Activated CD4-positive, alpha-beta T cell treated with anti-CD3 and anti-CD28 coated beads for 4 hours (primary cell): ENCODE results near the gene POTEH.
"Not testable (repeated sequence)": the region's sequence is repeated elsewhere in the genome, so short reads cannot be mapped to it uniquely, and the experiment has no call there.

Source experiments
- DNase-seq, 2 donors: peaks; one replicate each; pipeline ENCODE4 v3.0.0-alpha.2; 2020

Gene POTEH

GRCh38 chr22:15738157-15738908 lies 48.5 kb downstream of the POTEH start:
- not testable (repeated sequence) for DNase-seq

- DNase-seq, result not testable (repeated sequence)
These were observed 49.1 kb downstream of the POTEH start for GRCh38 chr22:15738909-15739391.

GRCh38 chr22:15747636-15748323 lies 58.0 kb downstream of the POTEH start:
- not testable (repeated sequence) for DNase-seq

- not testable (repeated sequence) for DNase-seq
These were observed 59.5 kb downstream of the POTEH start for GRCh38 chr22:15749181-15749970.

DNA sequence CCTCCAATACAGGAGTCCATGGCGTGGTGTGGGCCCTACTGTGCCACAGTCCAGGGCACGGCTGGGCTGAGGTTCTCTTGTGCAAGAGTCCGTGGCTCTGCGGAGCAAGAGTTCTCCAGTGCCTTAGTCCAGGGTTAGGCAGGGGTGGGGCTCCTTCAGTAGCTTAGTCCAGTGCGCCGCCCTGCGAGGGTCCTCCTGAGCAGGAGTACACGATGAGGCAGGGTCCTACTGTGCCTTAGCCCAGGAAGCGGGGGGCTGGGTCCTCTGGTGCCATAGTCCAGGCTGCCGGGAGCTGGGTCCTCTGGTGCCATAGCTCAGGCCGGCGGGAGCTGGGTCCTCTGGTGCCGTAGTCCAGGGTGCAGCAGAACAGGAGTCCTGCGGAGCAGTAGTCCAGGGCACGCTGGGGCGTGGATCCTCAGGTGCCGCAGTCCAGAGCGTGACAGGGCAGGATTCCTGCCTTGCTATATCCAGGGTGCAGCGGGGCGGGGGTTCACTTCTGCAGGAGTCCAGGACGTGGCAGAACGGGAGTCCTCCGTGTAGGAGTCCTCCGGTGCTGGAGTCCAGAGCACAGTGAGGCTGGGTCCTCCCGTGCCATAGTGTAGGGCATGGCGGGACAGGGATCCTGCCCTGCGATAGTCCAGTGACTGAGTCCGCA lies 69.7 kb downstream of the POTEH start:
- DNase-seq, result not testable (repeated sequence)

DNA sequence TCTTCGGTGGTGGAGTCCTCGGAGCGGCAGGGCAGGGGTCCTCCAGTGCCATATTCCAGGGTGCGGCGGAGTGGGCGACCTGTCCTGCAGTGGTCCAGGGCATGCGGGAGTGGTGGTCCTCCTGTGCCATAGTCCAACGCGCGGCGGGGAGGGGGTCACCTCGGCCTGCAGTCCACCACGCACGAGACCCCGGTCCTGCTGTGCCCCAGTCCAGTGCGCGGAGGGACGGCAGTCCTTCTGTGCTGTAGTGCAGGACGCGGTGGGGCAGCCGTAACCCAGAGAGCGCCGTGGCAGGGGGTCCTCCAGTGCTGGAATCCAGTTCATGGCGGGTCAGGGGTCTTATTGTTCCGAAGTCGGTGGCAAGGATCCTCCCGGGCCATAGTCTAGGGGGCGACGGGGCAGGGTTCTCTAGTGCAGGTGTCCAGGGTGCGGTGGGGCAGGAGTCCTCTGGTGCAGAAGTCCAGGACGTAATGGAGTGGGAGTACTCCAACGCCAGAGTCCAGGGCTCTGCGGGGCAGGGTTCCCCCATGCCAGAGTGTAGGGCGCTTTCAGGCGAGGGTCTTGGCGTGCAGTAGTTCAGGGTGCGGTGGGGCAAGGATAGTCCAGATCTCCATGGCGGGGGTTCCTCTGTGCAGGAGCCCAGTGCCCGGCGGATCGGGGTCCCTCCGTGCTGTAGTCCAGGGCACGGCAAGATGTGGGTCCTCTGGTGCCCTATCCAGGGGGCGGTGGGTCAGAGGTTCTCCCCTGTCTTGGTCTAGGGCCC lies 70.7 kb downstream of the POTEH start:
- not testable (repeated sequence) for DNase-seq

- DNase-seq, result not testable (repeated sequence)
These were observed 71.4 kb downstream of the POTEH start for GRCh38 chr22:15761151-15761777.

GRCh38 chr22:15763559-15763958 lies 73.7 kb downstream of the POTEH start:
- not testable (repeated sequence) for DNase-seq
